Hepatocyte (in vitro differentiated cells): ENCODE data around the gene TRIP10.

Source experiments
- CTCF ChIP-seq: fragments of 200-600 bp; sonication (generic); IDR thresholded peaks from 2 replicates; pipeline ENCODE4 v1.5.1; 2016; ENCODE audit warnings: antibody characterized with exemption, mild to moderate bottlenecking; ENCODE audit not compliant: poor library complexity
- EZH2 ChIP-seq: fragments of 200-600 bp; sonication (generic); IDR thresholded peaks from 2 replicates; pipeline ENCODE4 v1.6.1; 2016; ENCODE audit warnings: antibody characterized with exemption, mild to moderate bottlenecking, borderline replicate concordance
- EZH2phosphoT487 ChIP-seq: fragments of 200-600 bp; sonication (generic); IDR thresholded peaks from one replicate; pipeline ENCODE4 v1.6.1; 2018; ENCODE audit warnings: antibody characterized with exemption, mild to moderate bottlenecking, low read depth, moderate library complexity; ENCODE audit not compliant: unreplicated experiment, severe bottlenecking

GRCh38 chr19:6690160-6690885, 49.2 kb upstream of the TRIP10 start:
- TF ChIP-seq CTCF (no peak), EZH2 (no peak), EZH2phosphoT487 (no peak)
